ENCODE results near the gene SLC6A19. TPM values are rescaled to one million over a fixed set of nuclear protein-coding genes. Genes with fewer than 3 reads are reported as not detected.

The SLC6A19 gene
- total RNA-seq, 1 experiment from 2014 or later: 0.29 TPM

DNA sequence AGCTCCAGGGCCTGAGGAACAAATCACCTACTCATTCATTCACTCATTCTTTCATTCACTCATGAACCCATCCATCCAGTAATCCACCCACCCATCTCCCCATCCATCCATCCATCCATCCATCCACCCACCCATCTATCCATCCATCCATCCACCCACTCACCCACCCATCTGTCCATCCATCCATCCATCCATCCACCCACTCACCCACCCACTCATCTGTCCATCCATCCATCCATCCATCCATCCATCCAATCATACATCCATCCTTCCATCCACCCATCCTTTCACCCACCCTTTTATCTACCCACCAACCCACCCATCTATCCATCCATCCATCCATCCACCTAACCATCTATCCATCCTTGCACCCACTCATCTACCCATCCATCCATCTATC, 35.5 kb upstream of the SLC6A19 start:
- H3K9me3 ChIP-seq: no peaks in the 10 kb centered on the region
- no peaks in the 10 kb centered on the region for H3K27me3 ChIP-seq (replicated peaks; ENCODE audit: control insufficient read depth, insufficient read depth, low read length)
- Mint-ChIP-seq H3K4me1 (ENCODE audit: low read depth, unreplicated experiment) (peaks cover 17% of the 10 kb centered on the region), H3K27me3 (ENCODE audit: insufficient read depth, unreplicated experiment) (no peaks in the 10 kb centered on the region), H3K4me3 (ENCODE audit: unreplicated experiment) (no peak overlapping the region), H3K27ac (ENCODE audit: unreplicated experiment) (no peak overlapping the region), H3K36me3 (ENCODE audit: insufficient read depth, unreplicated experiment) (peaks cover 6% of the 10 kb centered on the region), H3K9me3 (ENCODE audit: unreplicated experiment) (no peaks in the 10 kb centered on the region)
- ChIA-PET CTCF (no interaction called here), POLR2A (no interaction called here)
- H3K4me1 ChIP-seq: peaks cover 6% of the 10 kb centered on the region; the same call in 1 of the 2 replicates
- TF ChIP-seq, protein P1, sequence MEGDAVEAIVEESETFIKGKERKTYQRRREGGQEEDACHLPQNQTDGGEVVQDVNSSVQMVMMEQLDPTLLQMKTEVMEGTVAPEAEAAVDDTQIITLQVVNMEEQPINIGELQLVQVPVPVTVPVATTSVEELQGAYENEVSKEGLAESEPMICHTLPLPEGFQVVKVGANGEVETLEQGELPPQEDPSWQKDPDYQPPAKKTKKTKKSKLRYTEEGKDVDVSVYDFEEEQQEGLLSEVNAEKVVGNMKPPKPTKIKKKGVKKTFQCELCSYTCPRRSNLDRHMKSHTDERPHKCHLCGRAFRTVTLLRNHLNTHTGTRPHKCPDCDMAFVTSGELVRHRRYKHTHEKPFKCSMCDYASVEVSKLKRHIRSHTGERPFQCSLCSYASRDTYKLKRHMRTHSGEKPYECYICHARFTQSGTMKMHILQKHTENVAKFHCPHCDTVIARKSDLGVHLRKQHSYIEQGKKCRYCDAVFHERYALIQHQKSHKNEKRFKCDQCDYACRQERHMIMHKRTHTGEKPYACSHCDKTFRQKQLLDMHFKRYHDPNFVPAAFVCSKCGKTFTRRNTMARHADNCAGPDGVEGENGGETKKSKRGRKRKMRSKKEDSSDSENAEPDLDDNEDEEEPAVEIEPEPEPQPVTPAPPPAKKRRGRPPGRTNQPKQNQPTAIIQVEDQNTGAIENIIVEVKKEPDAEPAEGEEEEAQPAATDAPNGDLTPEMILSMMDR (IDR thresholded peaks at IDR 0.05; ENCODE audit: insufficient read depth in 1 of 2, low read depth in 1 of 2, low read length in 1 of 2, severe bottlenecking in 1 of 2, unreplicated experiment in 1 of 2): no peak
- H3K4me3 ChIP-seq (ENCODE audit: low read depth, low read length): no peak overlapping the region
- no peak for DNase-seq
- no peaks in the 10 kb centered on the region for H3K36me3 ChIP-seq (ENCODE audit: control insufficient read depth, insufficient read depth, low read length)
- BruUV-seq (replicated peaks): no TSS peak
- intact Hi-C loops (cut with micrococcal nuclease; ENCODE audit: unreplicated experiment): loop anchor here (10.0 kb wide), 1 partner anchor 479 kb away; no protein-coding TSS in a partner anchor

DNA sequence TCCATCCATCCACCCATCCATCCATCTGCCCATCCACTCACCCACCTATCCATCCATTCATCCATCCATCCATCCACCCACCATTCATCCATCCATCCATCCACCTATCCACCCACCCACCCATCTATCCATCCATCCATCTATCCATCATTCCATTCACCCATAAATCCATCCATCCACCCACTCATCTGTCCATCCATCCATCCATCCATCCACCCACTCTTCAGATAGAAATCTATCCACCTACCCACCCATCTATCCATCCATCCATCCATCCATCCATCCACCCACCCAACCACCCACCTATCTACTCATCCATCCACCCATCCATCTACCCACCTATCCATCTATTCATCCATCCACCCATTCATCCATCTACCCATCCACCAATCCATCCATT, 35.0 kb upstream of the SLC6A19 start:
- Histone ChIP-seq H3K9me3 (no peaks in the 10 kb centered on the region), H3K36me3 (ENCODE audit: control insufficient read depth, insufficient read depth, low read length) (no peaks in the 10 kb centered on the region), H3K4me1 (peaks cover 3% of the 10 kb centered on the region; the same call in 1 of the 2 replicates), H3K27me3 (replicated peaks; ENCODE audit: control insufficient read depth, insufficient read depth, low read length) (no peaks in the 10 kb centered on the region), H3K4me3 (ENCODE audit: low read depth, low read length) (no peak overlapping the region)
- no peak for DNase-seq
- POLR2A ChIA-PET: no interaction called here
- Mint-ChIP-seq H3K4me1 (ENCODE audit: low read depth, unreplicated experiment) (peaks cover 17% of the 10 kb centered on the region), H3K9me3 (ENCODE audit: unreplicated experiment) (no peaks in the 10 kb centered on the region), H3K27me3 (ENCODE audit: insufficient read depth, unreplicated experiment) (no peaks in the 10 kb centered on the region), H3K4me3 (ENCODE audit: unreplicated experiment) (no peak overlapping the region), H3K36me3 (ENCODE audit: insufficient read depth, unreplicated experiment) (peaks cover 6% of the 10 kb centered on the region), H3K27ac (ENCODE audit: unreplicated experiment) (no peak overlapping the region)
- intact Hi-C loops (cut with micrococcal nuclease; ENCODE audit: unreplicated experiment): loop anchor here (10.0 kb wide), 1 partner anchor 478 kb away; no protein-coding TSS in a partner anchor
- BruUV-seq (replicated peaks): no TSS peak
- TF ChIP-seq, protein P1 (IDR thresholded peaks at IDR 0.05; ENCODE audit: insufficient read depth in 1 of 2, low read depth in 1 of 2, low read length in 1 of 2, severe bottlenecking in 1 of 2, unreplicated experiment in 1 of 2): no peak
- CTCF ChIA-PET: interaction anchor here (1.7 kb wide), 1 partner anchor 243 kb away, joined by 12 read pairs; no protein-coding TSS in a partner anchor

DNA sequence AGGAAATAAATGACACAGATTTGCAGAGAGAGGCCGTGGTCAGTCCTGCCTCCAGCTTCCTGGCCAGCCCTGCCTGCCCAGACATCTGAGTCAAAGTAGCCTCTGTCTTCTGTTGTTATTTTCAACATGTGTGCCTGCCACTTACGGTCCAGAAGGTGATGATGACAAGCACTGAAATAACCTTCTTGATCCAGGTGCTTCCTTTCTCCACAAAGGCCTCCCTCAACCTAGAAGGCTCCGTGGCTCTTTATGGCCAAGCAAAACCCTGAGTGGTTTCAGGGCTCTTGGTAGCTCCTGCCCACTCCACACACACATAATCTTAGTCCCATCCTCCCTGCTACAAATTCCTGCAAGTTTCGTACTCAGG, 34.1 kb upstream of the SLC6A19 start:
- H3K36me3 Mint-ChIP-seq (ENCODE audit: insufficient read depth, unreplicated experiment): peaks cover 6% of the 10 kb centered on the region
- H3K4me3 ChIP-seq (ENCODE audit: low read depth, low read length): no peak overlapping the region
- no peaks in the 10 kb centered on the region for H3K27me3 Mint-ChIP-seq (ENCODE audit: insufficient read depth, unreplicated experiment)
- H3K36me3 ChIP-seq (ENCODE audit: control insufficient read depth, insufficient read depth, low read length): no peaks in the 10 kb centered on the region
- POLR2A ChIA-PET: no interaction called here
- no peak for DNase-seq
- H3K9me3 Mint-ChIP-seq (ENCODE audit: unreplicated experiment): no peaks in the 10 kb centered on the region
- H3K27ac Mint-ChIP-seq (ENCODE audit: unreplicated experiment): no peak overlapping the region
- peaks cover 17% of the 10 kb centered on the region for H3K4me1 Mint-ChIP-seq (ENCODE audit: low read depth, unreplicated experiment)
- no peaks in the 10 kb centered on the region for H3K9me3 ChIP-seq
- CTCF ChIA-PET: interaction anchor here (1.0 to 4.0 kb wide), 13 partner anchors 16 to 478 kb away, joined by 3 to 36 read pairs (median 5); no protein-coding TSS in a partner anchor
- H3K4me3 Mint-ChIP-seq (ENCODE audit: unreplicated experiment): peak overlapping the region; percentile 70
- no peaks in the 10 kb centered on the region for H3K27me3 ChIP-seq (replicated peaks; ENCODE audit: control insufficient read depth, insufficient read depth, low read length)
- TF ChIP-seq, protein P1 (IDR thresholded peaks at IDR 0.05; ENCODE audit: insufficient read depth in 1 of 2, low read depth in 1 of 2, low read length in 1 of 2, severe bottlenecking in 1 of 2, unreplicated experiment in 1 of 2): no peak
- BruUV-seq (replicated peaks): no TSS peak
- H3K4me1 ChIP-seq: no peaks in the 10 kb centered on the region
- intact Hi-C loops (cut with micrococcal nuclease; ENCODE audit: unreplicated experiment): loop anchor here (1.0 to 10.0 kb wide), 3 partner anchors 156 to 477 kb away; no protein-coding TSS in a partner anchor

Data from Caco-2 (cell line).